Fibroblast of mammary gland (primary cell): Measurements from ENCODE around the gene GMDS.

Experiments
- DNase-seq: peaks from one replicate; pipeline ENCODE4 v3.0.0-alpha.2; 2010; ENCODE audit warnings: low read depth
- H3K4me3 ChIP-seq: 2 replicates; pipeline ENCODE4 v1.5.1; 2011; ENCODE audit warnings: low read depth, mild to moderate bottlenecking, low read length, moderate library complexity; ENCODE audit not compliant: control insufficient read depth
- CTCF ChIP-seq: conservative IDR thresholded peaks from 2 replicates; pipeline ENCODE4 v1.5.1; 2011; ENCODE audit warnings: low read depth, low read length, inconsistent platforms; ENCODE audit not compliant: control insufficient read depth, insufficient read depth

GMDS gene

DNA sequence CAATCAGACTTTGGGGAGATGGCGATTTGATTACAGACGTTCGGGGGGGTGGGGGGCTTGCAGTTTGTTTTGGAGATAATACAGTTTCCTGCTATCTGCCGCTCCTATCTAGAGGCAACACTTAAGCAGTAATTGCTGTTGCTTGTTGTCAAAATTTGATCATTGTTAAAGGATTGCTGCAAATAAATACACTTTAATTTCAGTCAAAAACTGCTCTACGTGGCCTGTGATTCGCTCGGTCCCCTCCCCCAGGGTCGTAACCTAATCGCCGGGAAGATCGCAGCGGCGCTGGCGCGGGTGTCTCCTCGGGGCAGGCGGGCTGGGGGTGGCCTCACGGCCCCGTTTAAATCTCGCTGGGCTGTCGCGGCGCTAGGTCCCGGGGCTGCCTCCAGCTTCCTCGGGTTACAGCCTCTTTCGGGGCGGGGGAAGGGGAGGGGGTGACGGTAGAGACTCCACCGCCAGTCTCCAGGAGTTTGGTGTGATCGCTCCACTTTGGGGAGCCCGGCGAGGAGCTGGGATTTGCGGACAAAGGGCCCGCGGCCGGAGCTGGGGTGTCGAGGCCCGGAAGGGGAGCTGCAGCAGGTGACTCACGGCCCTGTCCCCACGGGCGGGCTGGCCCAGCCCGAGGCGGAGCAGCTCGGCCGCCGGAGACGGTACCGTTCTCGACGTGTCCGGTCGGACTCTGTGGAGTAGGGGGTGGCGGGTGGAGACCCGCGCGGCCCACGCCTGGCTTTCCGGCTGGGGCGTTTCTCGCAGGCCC lies 631.5 kb downstream of the GMDS start:
- no peak for TF ChIP-seq CTCF
- no peak for DNase-seq
- H3K4me3 ChIP-seq: peak overlapping the region; percentile 43

DNA sequence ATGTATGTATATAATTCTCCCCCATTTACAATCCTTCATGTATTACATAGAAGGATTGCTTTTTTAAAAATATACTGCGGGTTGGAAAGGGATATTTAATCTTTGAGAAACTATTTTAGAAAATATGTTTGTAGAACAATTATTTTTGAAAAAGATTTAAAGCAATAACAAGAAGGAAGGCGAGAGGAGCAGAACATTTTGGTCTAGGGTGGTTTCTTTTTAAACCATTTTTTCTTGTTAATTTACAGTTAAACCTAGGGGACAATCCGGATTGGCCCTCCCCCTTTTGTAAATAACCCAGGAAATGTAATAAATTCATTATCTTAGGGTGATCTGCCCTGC lies 632.1 kb downstream of the GMDS start:
- no peak for DNase-seq
- H3K4me3 ChIP-seq: peak overlapping the region; percentile 43
- no peak for TF ChIP-seq CTCF

GRCh38 chr6:1612974-1613306 lies 632.5 kb downstream of the GMDS start:
- peak overlapping the region; percentile 43 for H3K4me3 ChIP-seq
- peak; percentile 80 for DNase-seq
- no peak for TF ChIP-seq CTCF

- peak overlapping the region; percentile 58 for H3K4me3 ChIP-seq
- DNase-seq: no peak
- TF ChIP-seq CTCF: no peak
Measured at GRCh38 chr6:1612299-1612973, 633.0 kb downstream of the GMDS start.

DNA sequence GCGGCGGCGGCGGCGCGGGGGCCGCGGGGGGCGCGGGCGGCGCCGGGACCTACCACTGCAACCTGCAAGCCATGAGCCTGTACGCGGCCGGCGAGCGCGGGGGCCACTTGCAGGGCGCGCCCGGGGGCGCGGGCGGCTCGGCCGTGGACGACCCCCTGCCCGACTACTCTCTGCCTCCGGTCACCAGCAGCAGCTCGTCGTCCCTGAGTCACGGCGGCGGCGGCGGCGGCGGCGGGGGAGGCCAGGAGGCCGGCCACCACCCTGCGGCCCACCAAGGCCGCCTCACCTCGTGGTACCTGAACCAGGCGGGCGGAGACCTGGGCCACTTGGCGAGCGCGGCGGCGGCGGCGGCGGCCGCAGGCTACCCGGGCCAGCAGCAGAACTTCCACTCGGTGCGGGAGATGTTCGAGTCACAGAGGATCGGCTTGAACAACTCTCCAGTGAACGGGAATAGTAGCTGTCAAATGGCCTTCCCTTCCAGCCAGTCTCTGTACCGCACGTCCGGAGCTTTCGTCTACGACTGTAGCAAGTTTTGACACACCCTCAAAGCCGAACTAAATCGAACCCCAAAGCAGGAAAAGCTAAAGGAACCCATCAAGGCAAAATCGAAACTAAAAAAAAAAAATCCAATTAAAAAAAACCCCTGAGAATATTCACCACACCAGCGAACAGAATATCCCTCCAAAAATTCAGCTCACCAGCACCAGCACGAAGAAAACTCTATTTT lies 633.7 kb downstream of the GMDS start:
- TF ChIP-seq CTCF: no peak
- H3K4me3 ChIP-seq: peak overlapping the region; percentile 58
- DNase-seq: no peak

GRCh38 chr6:1611322-1611571 lies 634.2 kb downstream of the GMDS start:
- H3K4me3 ChIP-seq: peak overlapping the region; percentile 58
- peak; percentile 7 for TF ChIP-seq CTCF
- no peak for DNase-seq
